SK-N-SH (cell line): ENCODE results near the gene SDC3. TPM values are rescaled to one million over a fixed set of nuclear protein-coding genes. Genes with fewer than 3 reads are reported as not detected.

ENCODE experiments used
- CTCF ChIA-PET: fragments of 300-600, 350-600 bp; formaldehyde crosslinking; extraction: SDS; loops from one replicate; lab custom pipeline; 2021; lab: Yijun Ruan, JAX
- POLR2A ChIA-PET: fragments of 350-600 bp; sonication (Branson Sonifier 250); formaldehyde crosslinking; extraction: SDS; loops from one replicate; lab custom pipeline; 2020; ENCODE audit warnings: antibody characterized with exemption, inconsistent platforms; lab: Yijun Ruan, JAX
- DNase-seq: peaks from one replicate; pipeline ENCODE4 v3.0.0; 2012
- H2AFZ ChIP-seq: fragments of 200-600 bp; sonication (generic); 2 replicates; pipeline ENCODE4 v1.8.1; 2016; ENCODE audit warnings: antibody characterized with exemption, mild to moderate bottlenecking, low read depth
- H3F3A ChIP-seq: fragments of 200-600 bp; sonication (generic); replicated peaks from 2 replicates; pipeline ENCODE3; 2016; ENCODE audit warnings: antibody characterized with exemption, mild to moderate bottlenecking; ENCODE audit not compliant: insufficient read depth
- H3K27ac ChIP-seq, 2 experiments: fragments of 200-500 bp in 1 of 2; fragments of 200-600 bp in 1 of 2; sonication (Bioruptor generic) in 1 of 2; sonication (generic), shearing (Covaris generic) in 1 of 2; 2 replicates each; pipeline versions ENCODE4 v1.5.1 to v1.6.1; 2014 to 2016; ENCODE audit warnings: low read depth in 2 of 2, inconsistent platforms in 1 of 2, low read length in 1 of 2, mild to moderate bottlenecking in 1 of 2, mixed read lengths in 1 of 2
- H3K27me3 ChIP-seq: fragments of 200-600 bp; sonication (generic), shearing (Covaris generic); 2 replicates; pipeline ENCODE4 v1.6.1; 2016; ENCODE audit warnings: mixed run types; ENCODE audit not compliant: insufficient read depth
- H3K36me3 ChIP-seq, 2 experiments: fragments of 200-500 bp in 1 of 2; fragments of 200-600 bp in 1 of 2; sonication (Bioruptor generic) in 1 of 2; sonication (generic) in 1 of 2; replicated peaks in 1 of 2; 2 replicates each; pipeline versions ENCODE3 to v1.5.1; 2014 to 2016; ENCODE audit warnings: low read length in 1 of 2, mild to moderate bottlenecking in 1 of 2; ENCODE audit not compliant: insufficient read depth in 2 of 2, control insufficient read depth in 1 of 2
- H3K4me1 ChIP-seq, 2 experiments: fragments of 200-500 bp in 1 of 2; fragments of 200-600 bp in 1 of 2; sonication (Bioruptor generic) in 1 of 2; sonication (generic), shearing (Covaris generic) in 1 of 2; 2 replicates each; pipeline versions ENCODE4 v1.5.1 to v1.6.1; 2014 to 2016; ENCODE audit warnings: low read depth in 1 of 2, low read length in 1 of 2, mixed run types in 1 of 2; ENCODE audit not compliant: insufficient read depth in 2 of 2, control insufficient read depth in 1 of 2
- H3K4me2 ChIP-seq: fragments of 200-600 bp; sonication (generic), shearing (Covaris generic); 2 replicates; pipeline ENCODE4 v1.6.1; 2017; ENCODE audit warnings: mixed run types
- H3K4me3 ChIP-seq, 2 experiments: fragments of 200-500 bp in 1 of 2; fragments of 200-600 bp in 1 of 2; sonication (Bioruptor generic) in 1 of 2; sonication (generic), shearing (Covaris generic) in 1 of 2; 2 replicates each; pipeline versions ENCODE4 v1.5.1 to v1.8.1; 2014 to 2016; ENCODE audit warnings: low read depth in 2 of 2, inconsistent platforms in 1 of 2, low read length in 1 of 2, mild to moderate bottlenecking in 1 of 2, mixed read lengths in 1 of 2, moderate library complexity in 1 of 2
- H3K79me2 ChIP-seq: fragments of 200-600 bp; sonication (generic); 2 replicates; pipeline ENCODE4 v1.8.1; 2017; ENCODE audit warnings: mild to moderate bottlenecking; ENCODE audit not compliant: insufficient read depth
- H3K9ac ChIP-seq: fragments of 200-600 bp; sonication (generic); 2 replicates; pipeline ENCODE4 v1.6.1; 2017; ENCODE audit warnings: mixed run types
- H3K9me2 ChIP-seq: fragments of 200-600 bp; sonication (generic); 2 replicates; pipeline ENCODE4 v1.6.1; 2017; ENCODE audit warnings: mixed run types
- H3K9me3 ChIP-seq: fragments of 200-600 bp; sonication (generic); 2 replicates; pipeline ENCODE4 v1.6.1; 2017; ENCODE audit warnings: mixed run types, mild to moderate bottlenecking, moderate library complexity
- H4K20me1 ChIP-seq: fragments of 200-600 bp; sonication (generic); 2 replicates; pipeline ENCODE4 v1.6.1; 2017; ENCODE audit warnings: mild to moderate bottlenecking, mixed run types; ENCODE audit not compliant: insufficient read depth
- CHD2 ChIP-seq: fragments of 150-350 bp; IDR thresholded peaks from 2 replicates; pipeline ENCODE4 v1.6.1; 2018; ENCODE audit warnings: low read length; ENCODE audit not compliant: partially characterized antibody
- EZH2phosphoT487 ChIP-seq: fragments of 200-600 bp; sonication (generic); IDR thresholded peaks from 2 replicates; pipeline ENCODE4 v1.6.1; 2017; ENCODE audit warnings: low read depth, mixed run types, mild to moderate bottlenecking, antibody characterized with exemption, moderate library complexity, borderline replicate concordance
- FOXJ3 ChIP-seq: sonication (generic); formaldehyde crosslinking; IDR thresholded peaks from 2 replicates; pipeline ENCODE4 v1.5.1; 2020; ENCODE audit warnings: mild to moderate bottlenecking, missing genetic modification reagents
- FOXM1 ChIP-seq: IDR thresholded peaks from 2 replicates; pipeline ENCODE4 v1.4.0; 2012; ENCODE audit warnings: low read depth, mild to moderate bottlenecking
- GABPA ChIP-seq: IDR thresholded peaks from 2 replicates; pipeline ENCODE4 v1.4.0; 2012; ENCODE audit warnings: low read depth, mild to moderate bottlenecking
- MEF2A ChIP-seq: IDR thresholded peaks from 2 replicates; pipeline ENCODE4 v1.4.0; 2012; ENCODE audit warnings: low read depth, borderline replicate concordance
- POLR2AphosphoS5 ChIP-seq: IDR thresholded peaks from 2 replicates; pipeline ENCODE4 v1.6.1; 2012; ENCODE audit warnings: low read depth, low read length
- TAF1 ChIP-seq: IDR thresholded peaks from 2 replicates; pipeline ENCODE4 v1.6.1; 2012; ENCODE audit warnings: low read depth, mild to moderate bottlenecking, low read length, moderate library complexity, borderline replicate concordance
- TEAD4 ChIP-seq: IDR thresholded peaks from 2 replicates; pipeline ENCODE4 v1.4.0; 2012; ENCODE audit warnings: mild to moderate bottlenecking, borderline replicate concordance; ENCODE audit not compliant: insufficient read depth
- WGBS: methylation state at CpG from one replicate; pipeline ENCODE4 v1.1.6; 2017; ENCODE audit warnings: low lambda C conversion rate; 5-methylcytosine and 5-hydroxymethylcytosine counted together
- polyA plus RNA-seq, 3 experiments: library from polyadenylated mRNA; depleted of rRNA; stranded (reverse); fragments of >200 nt; gene quantifications; 2 replicates each; pipeline ENCODE4 v1.2.3, GENCODE V29; 2012
- TF ChIP-seq, protein P1 (sequence below): fragments of 150-350 bp; IDR thresholded peaks from 2 replicates; pipeline ENCODE4 v1.6.1; 2017; ENCODE audit warnings: antibody characterized with exemption, low read length, low read depth, borderline replicate concordance
- TF ChIP-seq, protein P2 (sequence below): IDR thresholded peaks from 2 replicates; pipeline ENCODE4 v1.4.0; 2012; ENCODE audit warnings: low read depth, borderline replicate concordance
- TF ChIP-seq, protein P3 (sequence below): fragments of 150-350 bp; IDR thresholded peaks from 2 replicates; pipeline ENCODE4 v1.6.1; 2016; ENCODE audit warnings: mild to moderate bottlenecking, low read depth, low read length

SDC3 gene
- polyA plus RNA-seq, 1 of the 3 experiments (the other 2 are of a cell fraction), result 18.8 TPM

DNA sequence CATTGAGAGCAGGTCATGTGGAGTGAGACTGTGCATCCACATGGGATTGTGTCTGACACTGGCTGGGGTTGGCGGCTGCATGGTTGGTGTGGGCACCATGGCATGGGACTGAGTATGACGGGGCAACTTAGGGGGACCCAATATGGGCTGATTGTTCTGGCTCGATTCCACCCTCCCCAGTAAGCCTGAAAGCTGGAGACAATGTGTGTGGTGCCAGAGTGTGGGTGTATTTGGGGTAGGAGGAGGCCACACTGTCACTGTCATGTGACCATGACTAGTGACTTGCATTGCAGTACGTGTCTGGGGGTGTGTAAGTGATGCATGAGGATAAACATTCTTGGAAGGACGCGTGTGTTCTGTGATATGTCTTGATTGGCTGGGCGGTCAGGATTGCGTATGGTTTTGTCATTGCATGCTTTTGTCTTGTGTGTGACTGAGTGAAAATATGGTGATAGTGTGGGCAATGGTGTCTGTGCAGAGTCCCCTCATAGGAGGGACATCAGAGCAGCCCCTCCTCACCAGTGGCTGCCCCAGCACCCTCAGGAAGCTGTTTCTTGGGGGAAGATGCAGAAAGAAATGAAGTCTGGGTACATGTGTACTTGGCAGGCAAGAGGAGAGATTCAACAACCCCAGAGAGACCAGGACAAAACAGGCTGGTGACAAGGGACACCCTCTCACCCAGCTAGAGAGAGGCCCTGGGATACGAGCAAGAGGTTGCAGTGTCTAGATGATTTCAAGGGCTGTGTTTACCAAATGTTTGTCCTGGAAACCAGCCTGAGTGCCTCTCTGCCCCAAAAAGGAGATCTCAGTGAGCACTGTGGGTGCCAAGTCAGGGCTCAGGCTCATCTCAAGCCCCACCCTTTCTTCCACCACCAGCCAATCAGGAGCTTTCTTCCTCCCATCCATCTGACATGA lies 36.3 kb downstream of the SDC3 start:
- Histone ChIP-seq H3K4me1 (no peaks in the 10 kb centered on the region; a peak in 1 of 4 replicates), H3K27ac (no peak overlapping the region), H3K9ac (no peak overlapping the region), H3F3A (no peaks in the 10 kb centered on the region), H3K9me3 (peaks cover 9% of the 10 kb centered on the region; the same call in 1 of the 2 replicates), H4K20me1 (no peaks in the 10 kb centered on the region), H3K27me3 (no peaks in the 10 kb centered on the region), H3K79me2 (no peaks in the 10 kb centered on the region), H3K36me3 (peaks cover 25 to 49% of the 10 kb centered on the region in 2 experiments), H3K4me3 (peak overlapping the region in 1 of 2 experiments; percentile 10; a peak in 1 of 4 replicates), H2AFZ (no peak overlapping the region), H3K9me2 (no peaks in the 10 kb centered on the region), H3K4me2 (no peak overlapping the region)
- 81% methylated on average over 9 of the region's 9 CpGs for WGBS
- CTCF ChIA-PET, result interaction anchor here (0.9 to 3.4 kb wide), 4 partner anchors 39 to 193 kb away, joined by 3 to 14 read pairs (median 5); partner anchors contain the start of gene PUM1
- TF ChIP-seq TAF1 (no peak), GABPA (no peak), EZH2phosphoT487 (no peak)
- TF ChIP-seq, protein P1, sequence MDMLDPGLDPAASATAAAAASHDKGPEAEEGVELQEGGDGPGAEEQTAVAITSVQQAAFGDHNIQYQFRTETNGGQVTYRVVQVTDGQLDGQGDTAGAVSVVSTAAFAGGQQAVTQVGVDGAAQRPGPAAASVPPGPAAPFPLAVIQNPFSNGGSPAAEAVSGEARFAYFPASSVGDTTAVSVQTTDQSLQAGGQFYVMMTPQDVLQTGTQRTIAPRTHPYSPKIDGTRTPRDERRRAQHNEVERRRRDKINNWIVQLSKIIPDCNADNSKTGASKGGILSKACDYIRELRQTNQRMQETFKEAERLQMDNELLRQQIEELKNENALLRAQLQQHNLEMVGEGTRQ, result no peak
- POLR2A ChIA-PET, result no interaction called here
- no peak for DNase-seq

DNA sequence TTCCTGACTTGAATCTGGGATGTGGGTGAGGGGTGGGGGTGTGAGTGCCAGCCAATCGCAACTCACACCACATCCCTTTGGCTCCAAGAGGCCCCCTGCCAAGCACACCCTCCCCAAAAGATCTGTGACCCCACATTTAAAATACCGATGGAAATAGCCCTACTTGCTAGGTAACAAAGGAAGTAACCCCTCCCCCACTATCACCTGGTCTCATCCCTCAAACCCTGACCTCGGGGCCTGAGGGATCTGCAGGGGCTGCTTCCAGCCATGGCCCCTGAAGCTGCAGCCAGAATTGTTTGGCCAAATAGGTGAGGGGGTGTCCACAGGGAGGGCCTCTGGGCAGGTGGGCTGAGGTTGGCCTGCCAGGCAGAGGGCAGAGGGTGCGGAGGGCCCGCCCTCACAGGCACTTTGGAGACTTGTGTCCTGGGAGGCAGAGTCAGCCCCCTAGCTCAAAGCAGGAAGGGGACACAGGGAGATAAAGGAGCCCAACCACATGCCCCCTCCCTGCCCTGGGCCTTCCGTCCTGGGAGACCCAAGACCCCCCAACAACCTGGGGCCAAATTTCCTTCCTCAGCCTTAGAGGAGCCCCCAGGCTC lies 37.2 kb downstream of the SDC3 start:
- H3K4me3 ChIP-seq, result no peak overlapping the region; a peak in 1 of 4 replicates
- no peak overlapping the region for H2AFZ ChIP-seq
- no peaks in the 10 kb centered on the region for H3F3A ChIP-seq
- 100% methylated on average over 3 of the region's 6 CpGs for WGBS
- H3K4me1 ChIP-seq, result no peaks in the 10 kb centered on the region; a peak in 1 of 4 replicates
- no peak overlapping the region for H3K4me2 ChIP-seq
- H3K79me2 ChIP-seq, result no peaks in the 10 kb centered on the region
- no peak for DNase-seq
- H4K20me1 ChIP-seq, result no peaks in the 10 kb centered on the region
- CTCF ChIA-PET, result interaction anchor here (0.7 to 1.8 kb wide), 2 partner anchors 9 to 152 kb away, joined by 3 to 6 read pairs; no protein-coding TSS in a partner anchor
- H3K36me3 ChIP-seq, result peaks cover 25 to 48% of the 10 kb centered on the region in 2 experiments
- TF ChIP-seq, protein P1, result no peak
- TF ChIP-seq TEAD4, result no peak
- TF ChIP-seq CHD2, result no peak
- TF ChIP-seq MEF2A, result no peak
- no peak for TF ChIP-seq FOXM1
- no peak for TF ChIP-seq POLR2AphosphoS5
- TF ChIP-seq, protein P2, sequence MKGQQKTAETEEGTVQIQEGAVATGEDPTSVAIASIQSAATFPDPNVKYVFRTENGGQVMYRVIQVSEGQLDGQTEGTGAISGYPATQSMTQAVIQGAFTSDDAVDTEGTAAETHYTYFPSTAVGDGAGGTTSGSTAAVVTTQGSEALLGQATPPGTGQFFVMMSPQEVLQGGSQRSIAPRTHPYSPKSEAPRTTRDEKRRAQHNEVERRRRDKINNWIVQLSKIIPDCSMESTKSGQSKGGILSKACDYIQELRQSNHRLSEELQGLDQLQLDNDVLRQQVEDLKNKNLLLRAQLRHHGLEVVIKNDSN, result no peak
- TF ChIP-seq, protein P3, sequence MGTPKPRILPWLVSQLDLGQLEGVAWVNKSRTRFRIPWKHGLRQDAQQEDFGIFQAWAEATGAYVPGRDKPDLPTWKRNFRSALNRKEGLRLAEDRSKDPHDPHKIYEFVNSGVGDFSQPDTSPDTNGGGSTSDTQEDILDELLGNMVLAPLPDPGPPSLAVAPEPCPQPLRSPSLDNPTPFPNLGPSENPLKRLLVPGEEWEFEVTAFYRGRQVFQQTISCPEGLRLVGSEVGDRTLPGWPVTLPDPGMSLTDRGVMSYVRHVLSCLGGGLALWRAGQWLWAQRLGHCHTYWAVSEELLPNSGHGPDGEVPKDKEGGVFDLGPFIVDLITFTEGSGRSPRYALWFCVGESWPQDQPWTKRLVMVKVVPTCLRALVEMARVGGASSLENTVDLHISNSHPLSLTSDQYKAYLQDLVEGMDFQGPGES, result no peak
- TF ChIP-seq FOXJ3 (CRISPR knock-in tag), result no peak
- no peak overlapping the region for H3K27ac ChIP-seq
- no peaks in the 10 kb centered on the region for H3K9me2 ChIP-seq
- POLR2A ChIA-PET, result no interaction called here
- H3K9ac ChIP-seq, result no peak overlapping the region
- no peaks in the 10 kb centered on the region for H3K27me3 ChIP-seq
- H3K9me3 ChIP-seq, result peaks cover 9% of the 10 kb centered on the region; the same call in 1 of the 2 replicates
